Testis (tissue), 2 donors: Measurements from ENCODE around the gene PRKN.

ENCODE experiments used
- CTCF ChIP-seq, 3 experiments: fragments of 450-650 bp in 2 of 3; fragments of 200-600 bp in 1 of 3; sonication (generic) in 1 of 3; IDR thresholded peaks; one replicate each; pipeline ENCODE4 v1.5.1; 2016 to 2019; ENCODE audit warnings: antibody characterized with exemption in 3 of 3, mild to moderate bottlenecking in 2 of 3, moderate library complexity in 1 of 3
- POLR2A ChIP-seq: fragments of 450-650 bp; IDR thresholded peaks from one replicate; pipeline ENCODE4 v1.6.1; 2017; ENCODE audit warnings: antibody characterized with exemption, mild to moderate bottlenecking, moderate library complexity

GRCh38 chr6:161906571-161906970 lies 821.0 kb downstream of the PRKN start:
- TF ChIP-seq CTCF (IDR thresholded peaks at IDR 0.05) (no peak), POLR2A (no peak)
